Measurements from ENCODE around the gene AKT3.

AKT3 gene

GRCh38 chr1:243548516-243548915 is 301.5 kb downstream of the AKT3 start:
- no peak for DNase-seq

GRCh38 chr1:243547891-243548290 is 302.2 kb downstream of the AKT3 start:
- no peak for DNase-seq

- DNase-seq = no peak
These were observed 303.6 kb downstream of the AKT3 start for GRCh38 chr1:243546457-243546856.

GRCh38 chr1:243543501-243543900 is 306.5 kb downstream of the AKT3 start:
- no peak for DNase-seq

- DNase-seq = no peak
These were observed 307.2 kb downstream of the AKT3 start for GRCh38 chr1:243542739-243543415.

GRCh38 chr1:243539636-243540035 is 310.4 kb downstream of the AKT3 start:
- DNase-seq = no peak

GRCh38 chr1:243535014-243535413 is 315.0 kb downstream of the AKT3 start:
- no peak for DNase-seq

GRCh38 chr1:243529512-243529911 is 320.5 kb downstream of the AKT3 start:
- DNase-seq = no peak

- DNase-seq = no peak
These were observed 321.5 kb downstream of the AKT3 start for GRCh38 chr1:243528459-243529121.

- DNase-seq = no peak
These were observed 323.9 kb downstream of the AKT3 start for GRCh38 chr1:243526180-243526579.

- DNase-seq = no peak
These were observed 325.0 kb downstream of the AKT3 start for GRCh38 chr1:243525085-243525487.

- DNase-seq = no peak
These were observed 326.3 kb downstream of the AKT3 start for GRCh38 chr1:243523766-243524165.

- no peak for DNase-seq
These were observed 329.2 kb downstream of the AKT3 start for GRCh38 chr1:243520831-243521230.

GRCh38 chr1:243514927-243515326 is 335.1 kb downstream of the AKT3 start:
- DNase-seq = no peak

- no peak for DNase-seq
These were observed 336.1 kb downstream of the AKT3 start for GRCh38 chr1:243513726-243514491.

- no peak for DNase-seq
These were observed 339.1 kb downstream of the AKT3 start for GRCh38 chr1:243510928-243511327.

- no peak for DNase-seq
These were observed 341.1 kb downstream of the AKT3 start for GRCh38 chr1:243508943-243509342.

GRCh38 chr1:243508303-243508713 is 341.7 kb downstream of the AKT3 start:
- peak; percentile 80 to 88 for DNase-seq

- no peak for DNase-seq
These were observed 342.3 kb downstream of the AKT3 start for GRCh38 chr1:243507672-243508302.

- peak; percentile 67 to 77 for DNase-seq
These were observed 342.9 kb downstream of the AKT3 start for GRCh38 chr1:243507001-243507671.

- DNase-seq = no peak
These were observed 343.9 kb downstream of the AKT3 start for GRCh38 chr1:243505986-243506689.

- DNase-seq = no peak
These were observed 346.9 kb downstream of the AKT3 start for GRCh38 chr1:243503155-243503554.

All from Kasumi-1 (cell line).